GM18505 (cell line): Measurements from ENCODE around the gene EPN2.
A peak's percentile ranks its signal among the peaks of the same experiment; 100 is the strongest.
"Not testable (repeated sequence)": the region's sequence is repeated elsewhere in the genome, so short reads cannot be mapped to it uniquely, and the experiment has no call there.

Experiments used
- ATAC-seq: cut with Tn5 transposase; IDR thresholded peaks from one replicate; pipeline ENCODE4 v1.9.1; 2021; ENCODE audit not compliant: unreplicated experiment
- POLR2A ChIP-seq: IDR thresholded peaks from 4 replicates; pipeline ENCODE4 v1.6.1; 2011; ENCODE audit warnings: borderline replicate concordance; ENCODE audit not compliant: insufficient read depth, insufficient read length; ENCODE audit errors: extremely low read depth

Gene EPN2

GRCh38 chr17:19270704-19271611 is 33.8 kb downstream of the EPN2 start:
- no peak for ATAC-seq
- no peak for TF ChIP-seq POLR2A

GRCh38 chr17:19271780-19272357 is 34.7 kb downstream of the EPN2 start:
- no peak for TF ChIP-seq POLR2A

GRCh38 chr17:19273731-19274130 is 36.6 kb downstream of the EPN2 start:
- no peak for ATAC-seq
- no peak for TF ChIP-seq POLR2A

More at GRCh38 chr17:19271780-19272357, 34.7 kb downstream of the EPN2 start:
- no peak for ATAC-seq

- TF ChIP-seq POLR2A: no peak
These were observed 37.7 kb downstream of the EPN2 start for GRCh38 chr17:19274893-19275292.

GRCh38 chr17:19275457-19276127 is 38.4 kb downstream of the EPN2 start:
- ATAC-seq: no peak
- TF ChIP-seq POLR2A: no peak

More at GRCh38 chr17:19274893-19275292, 37.7 kb downstream of the EPN2 start:
- ATAC-seq: no peak

- ATAC-seq: not testable (repeated sequence)
These were observed 41.1 kb downstream of the EPN2 start for GRCh38 chr17:19278284-19278683.

- TF ChIP-seq POLR2A: no peak
- no peak for ATAC-seq
These were observed 41.6 kb downstream of the EPN2 start for GRCh38 chr17:19278729-19279128.

- ATAC-seq: no peak
These were observed 44.0 kb downstream of the EPN2 start for GRCh38 chr17:19281161-19281560.

GRCh38 chr17:19284005-19284959 is 47.1 kb downstream of the EPN2 start:
- ATAC-seq: peak; percentile 50
- no peak for TF ChIP-seq POLR2A

More at GRCh38 chr17:19281161-19281560, 44.0 kb downstream of the EPN2 start:
- TF ChIP-seq POLR2A: no peak

GRCh38 chr17:19285213-19285900 is 48.2 kb downstream of the EPN2 start:
- TF ChIP-seq POLR2A: no peak
- ATAC-seq: no peak

GRCh38 chr17:19286751-19287341 is 49.7 kb downstream of the EPN2 start:
- no peak for TF ChIP-seq POLR2A
- ATAC-seq: no peak

- ATAC-seq: no peak
These were observed 50.5 kb downstream of the EPN2 start for GRCh38 chr17:19287651-19288050.

More at GRCh38 chr17:19287651-19288050, 50.5 kb downstream of the EPN2 start:
- TF ChIP-seq POLR2A: no peak
